ENCODE results near the gene ZNF580.

The ZNF580 gene

DNA sequence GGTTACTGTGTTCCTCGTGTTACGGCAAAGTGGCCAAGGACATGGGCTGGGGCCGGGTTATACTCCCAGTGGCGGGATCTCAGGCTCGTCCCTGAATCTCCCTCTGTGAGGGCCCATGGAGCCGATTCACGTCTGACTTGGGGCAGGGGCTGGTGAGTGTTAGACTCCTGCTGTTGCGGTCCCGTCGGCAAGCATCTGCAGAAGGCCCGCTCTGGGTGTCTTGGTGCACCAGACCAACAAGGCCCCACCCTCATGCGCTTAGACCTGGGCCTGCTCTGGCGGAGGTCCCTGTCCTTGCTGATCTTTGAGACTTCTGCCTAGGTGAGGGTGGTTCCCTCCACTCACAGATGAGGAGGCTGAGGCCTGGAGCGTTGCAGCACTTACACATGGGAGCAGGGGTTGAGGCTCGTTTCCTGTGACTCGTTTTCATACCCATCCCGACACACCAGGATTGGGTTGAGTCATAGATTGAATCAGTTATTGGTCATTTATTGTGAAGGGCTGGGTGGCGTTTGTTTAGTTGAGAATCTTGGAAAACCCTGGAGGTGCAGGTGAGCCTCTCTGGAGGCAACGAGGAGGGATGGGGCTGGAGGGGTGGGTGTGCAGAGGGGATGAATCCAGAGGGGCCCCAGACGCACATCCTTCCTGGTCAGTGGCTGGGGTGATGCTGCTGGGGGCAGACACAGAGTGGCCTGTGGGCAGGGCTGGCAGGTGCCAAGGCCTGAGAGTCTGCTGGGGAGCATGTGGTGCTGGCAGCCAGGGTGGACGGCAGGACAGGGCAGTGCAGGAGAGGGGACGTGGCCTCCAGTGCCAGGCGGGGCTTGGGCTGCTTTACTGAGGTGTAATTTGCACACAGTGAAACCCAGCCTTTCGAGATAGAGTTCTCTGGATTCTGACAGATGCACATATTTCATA, 38.8 kb downstream of the ZNF580 start:
- DNase-seq, result no peak

- no peak for DNase-seq
Observed at GRCh38 chr19:55680339-55681130, 39.7 kb downstream of the ZNF580 start.

DNA sequence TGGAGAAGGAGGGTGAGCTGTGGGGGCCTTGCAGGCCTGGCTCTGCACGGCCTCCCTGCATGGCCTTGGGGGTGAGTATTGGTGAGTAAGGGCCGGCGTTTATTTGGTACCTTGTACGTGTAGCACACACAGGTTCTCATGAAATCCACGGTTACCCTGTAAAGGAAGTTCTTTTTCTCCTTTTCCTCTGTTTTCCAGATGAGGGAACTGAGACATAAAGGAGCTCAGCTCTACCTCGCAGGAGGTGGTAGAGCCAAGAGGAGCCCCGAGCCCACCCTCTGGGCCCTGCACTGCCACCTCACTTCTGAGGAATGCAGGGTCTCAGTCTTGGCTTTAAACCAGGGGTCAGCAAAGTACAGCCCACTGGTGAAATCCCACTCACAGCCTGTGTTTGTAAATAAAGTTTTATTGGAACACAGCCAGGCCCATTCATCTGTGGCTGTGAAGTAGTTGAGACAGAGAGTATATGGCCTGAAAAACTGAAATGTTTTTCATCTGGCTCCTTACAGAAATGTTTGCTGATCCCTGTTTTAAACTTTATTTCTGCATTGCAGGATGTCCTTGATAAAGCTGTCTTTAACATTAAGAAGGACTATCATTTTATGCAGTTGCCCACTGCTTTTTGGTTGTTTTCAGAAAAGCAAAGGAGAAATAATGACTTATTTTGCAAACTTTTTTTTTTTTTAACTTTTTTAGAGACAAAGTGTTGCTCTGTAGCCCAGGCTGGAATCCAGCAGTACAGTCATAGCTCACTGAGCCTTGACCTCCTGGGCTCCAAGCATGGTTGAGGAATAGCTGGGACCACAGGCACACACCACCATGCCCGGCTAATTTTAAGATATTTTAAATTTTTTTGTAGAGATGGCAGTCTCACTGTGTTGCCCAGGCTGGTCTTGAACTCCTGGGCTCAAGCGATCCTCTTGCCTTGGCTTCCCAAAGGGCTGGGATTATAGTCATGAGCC, 40.6 kb downstream of the ZNF580 start:
- no peak for DNase-seq

DNA sequence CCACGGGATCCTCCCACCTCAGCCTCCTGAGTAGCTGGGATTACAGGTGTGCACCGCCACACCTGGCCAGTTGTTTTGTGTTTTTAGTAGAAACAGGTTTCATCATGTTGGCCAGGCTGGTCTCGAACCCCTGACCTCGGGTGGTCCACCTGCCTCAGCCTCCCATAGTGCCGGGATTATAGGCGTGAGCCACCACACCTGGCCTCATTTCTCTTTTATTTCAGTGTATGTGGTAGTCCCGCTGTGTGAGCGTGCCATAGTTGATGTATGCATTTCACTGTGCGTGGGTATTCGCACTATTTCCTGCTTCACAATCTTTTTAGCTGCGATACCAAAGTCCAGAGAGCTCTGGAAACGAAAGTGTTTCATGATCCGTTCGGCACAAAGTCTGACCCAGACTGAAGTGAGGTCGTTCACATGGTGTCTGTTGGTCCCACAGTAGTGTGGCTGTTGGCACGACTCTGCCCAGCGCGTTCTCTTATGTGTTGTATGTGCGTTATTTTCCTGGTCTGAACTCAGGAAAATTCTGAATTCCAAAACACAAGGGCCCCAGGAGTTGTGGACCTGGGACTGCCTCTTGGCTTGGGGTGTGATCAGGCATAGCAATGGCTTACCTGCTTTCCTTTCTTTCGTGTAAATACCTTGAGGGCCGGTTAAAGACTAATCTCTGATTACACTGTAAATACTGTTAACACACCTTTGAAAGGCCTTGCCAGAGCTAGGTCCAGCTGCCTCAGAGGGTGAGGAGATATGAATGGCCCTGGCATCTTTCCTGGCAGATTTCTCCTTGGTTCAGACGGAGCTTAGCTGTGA, 42.9 kb downstream of the ZNF580 start:
- DNase-seq, result no peak

DNA sequence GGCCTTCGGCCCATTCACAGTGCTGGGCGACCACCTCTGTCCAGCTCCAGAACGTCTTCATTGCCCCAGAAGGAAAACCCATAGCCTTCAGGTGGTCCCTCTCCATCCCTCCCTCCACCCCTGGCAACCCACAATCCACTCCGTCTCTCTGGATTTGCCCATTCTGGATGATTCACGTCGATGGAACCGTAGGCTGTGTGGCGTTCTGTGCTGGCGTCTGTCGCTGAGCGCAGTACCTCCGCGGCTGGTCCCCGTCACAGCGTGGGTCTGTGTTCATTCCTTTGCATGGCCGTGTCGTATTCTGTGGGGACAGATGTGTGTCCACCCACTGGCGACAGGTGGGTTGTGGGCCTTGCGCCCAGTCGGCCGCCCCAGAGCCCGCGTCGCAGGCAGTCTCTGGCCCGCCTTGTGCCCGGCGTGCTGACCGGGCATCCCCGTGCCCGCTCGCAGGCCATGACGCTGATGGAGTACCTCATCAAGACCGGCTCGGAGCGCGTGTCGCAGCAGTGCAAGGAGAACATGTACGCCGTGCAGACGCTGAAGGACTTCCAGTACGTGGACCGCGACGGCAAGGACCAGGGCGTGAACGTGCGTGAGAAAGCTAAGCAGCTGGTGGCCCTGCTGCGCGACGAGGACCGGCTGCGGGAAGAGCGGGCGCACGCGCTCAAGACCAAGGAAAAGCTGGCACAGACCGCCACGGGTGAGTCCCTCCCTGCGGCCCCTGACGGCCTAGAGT, 44.3 kb downstream of the ZNF580 start:
- no peak for DNase-seq

- no peak for DNase-seq
Observed at GRCh38 chr19:55685776-55686175, 45.0 kb downstream of the ZNF580 start.

- no peak for DNase-seq
Observed at GRCh38 chr19:55686311-55687050, 45.7 kb downstream of the ZNF580 start.

- DNase-seq, result no peak
Observed at GRCh38 chr19:55687281-55688201, 46.7 kb downstream of the ZNF580 start.

DNA sequence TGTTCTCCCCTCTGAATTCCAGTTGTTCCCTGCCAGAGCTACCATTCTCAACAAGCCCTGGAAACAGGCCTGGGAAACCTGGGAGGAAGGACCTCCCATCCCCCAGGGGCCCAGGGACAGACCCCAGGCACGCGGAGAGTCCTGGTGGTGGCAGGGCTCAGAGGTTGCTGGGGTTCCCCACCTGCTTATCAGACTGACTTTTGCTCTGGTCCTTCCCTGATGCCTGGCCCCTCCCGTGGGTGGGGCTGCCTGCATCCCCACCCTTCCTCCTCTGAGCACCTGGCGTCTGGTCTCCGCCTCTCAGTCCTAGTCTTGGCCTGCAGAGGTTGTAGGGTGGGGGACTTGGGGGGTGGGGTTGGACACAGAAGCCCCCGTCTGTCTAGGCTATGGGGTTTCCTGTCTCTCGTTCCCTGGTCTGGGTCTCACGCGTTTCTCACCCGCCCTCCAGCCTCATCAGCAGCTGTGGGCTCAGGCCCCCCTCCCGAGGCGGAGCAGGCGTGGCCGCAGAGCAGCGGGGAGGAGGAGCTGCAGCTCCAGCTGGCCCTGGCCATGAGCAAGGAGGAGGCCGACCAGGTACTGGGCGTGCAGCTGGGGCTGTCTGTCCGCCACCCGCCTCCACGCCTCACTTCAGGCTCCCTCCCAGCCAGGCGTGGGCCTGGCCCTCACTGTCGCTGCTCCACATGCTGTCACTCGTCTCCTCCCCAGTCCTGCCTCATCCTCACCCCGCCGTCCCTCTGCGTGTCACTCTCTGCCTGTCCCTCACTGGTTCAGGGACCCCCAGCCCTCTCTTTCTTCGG, 47.8 kb downstream of the ZNF580 start:
- DNase-seq, result no peak

DNA sequence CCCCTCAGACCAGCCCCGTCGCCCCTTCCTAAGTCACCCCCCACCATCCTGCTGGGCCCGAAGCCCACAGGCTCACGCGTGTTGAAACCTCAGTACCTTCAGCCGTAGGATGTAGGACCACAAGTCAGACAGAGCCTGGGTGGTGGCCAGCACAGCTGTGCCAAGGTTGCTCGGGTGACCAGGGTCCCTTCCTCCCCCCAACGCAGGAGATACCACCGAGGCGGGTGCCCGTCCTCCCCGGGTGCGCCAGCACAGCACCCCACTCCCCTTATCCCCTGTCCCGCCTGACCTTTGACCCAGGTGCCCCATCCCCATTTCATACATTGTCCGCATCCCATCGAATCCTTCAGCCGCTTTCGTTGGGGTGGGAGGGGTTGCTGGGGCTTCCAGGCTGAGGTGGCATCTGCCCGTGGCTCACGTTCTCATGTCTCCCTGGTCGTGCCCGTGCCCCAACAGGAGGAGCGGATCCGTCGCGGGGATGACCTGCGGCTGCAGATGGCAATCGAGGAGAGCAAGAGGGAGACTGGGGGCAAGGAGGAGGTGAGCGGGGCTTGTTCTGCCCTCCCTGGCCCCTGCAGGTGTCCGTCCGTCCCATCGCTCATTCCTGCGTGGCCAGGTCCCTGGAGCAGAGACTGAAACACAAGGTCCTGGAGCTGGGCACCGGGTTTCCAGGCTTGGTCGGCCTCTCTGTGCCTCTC, 48.8 kb downstream of the ZNF580 start:
- DNase-seq, result no peak

DNA sequence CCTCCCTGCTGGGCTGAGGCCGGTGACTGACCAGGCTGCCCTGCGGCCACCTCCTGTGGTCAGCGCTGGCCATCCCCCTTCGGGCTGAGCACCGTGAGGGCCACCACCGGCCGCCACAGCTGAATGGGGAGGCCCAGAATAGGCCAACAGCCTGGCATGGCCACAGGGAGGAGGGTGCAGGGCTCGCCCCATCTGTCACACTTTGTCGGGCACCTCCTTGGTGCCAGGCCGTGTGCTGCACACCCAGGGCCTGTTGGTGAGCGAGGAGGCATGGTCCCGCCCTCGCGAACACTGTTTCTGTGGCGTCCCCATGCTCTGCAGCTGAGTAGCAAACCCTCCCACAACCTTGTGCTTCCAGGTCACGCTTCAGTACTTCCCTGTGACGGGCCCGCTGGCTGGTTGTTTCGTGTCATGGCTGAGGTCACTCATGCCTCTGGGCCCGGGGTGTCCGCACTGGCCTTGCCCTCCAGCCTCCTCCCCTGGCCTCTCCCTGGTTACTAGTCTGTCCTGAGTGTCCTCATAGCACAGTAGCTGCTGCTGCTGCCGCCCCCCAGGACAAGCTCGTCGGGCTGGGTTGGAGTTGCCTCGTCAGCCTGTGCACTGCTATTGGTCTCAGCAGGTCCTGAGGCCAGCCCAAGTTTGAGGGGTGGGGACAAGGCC, 49.4 kb downstream of the ZNF580 start:
- no peak for DNase-seq

DNA sequence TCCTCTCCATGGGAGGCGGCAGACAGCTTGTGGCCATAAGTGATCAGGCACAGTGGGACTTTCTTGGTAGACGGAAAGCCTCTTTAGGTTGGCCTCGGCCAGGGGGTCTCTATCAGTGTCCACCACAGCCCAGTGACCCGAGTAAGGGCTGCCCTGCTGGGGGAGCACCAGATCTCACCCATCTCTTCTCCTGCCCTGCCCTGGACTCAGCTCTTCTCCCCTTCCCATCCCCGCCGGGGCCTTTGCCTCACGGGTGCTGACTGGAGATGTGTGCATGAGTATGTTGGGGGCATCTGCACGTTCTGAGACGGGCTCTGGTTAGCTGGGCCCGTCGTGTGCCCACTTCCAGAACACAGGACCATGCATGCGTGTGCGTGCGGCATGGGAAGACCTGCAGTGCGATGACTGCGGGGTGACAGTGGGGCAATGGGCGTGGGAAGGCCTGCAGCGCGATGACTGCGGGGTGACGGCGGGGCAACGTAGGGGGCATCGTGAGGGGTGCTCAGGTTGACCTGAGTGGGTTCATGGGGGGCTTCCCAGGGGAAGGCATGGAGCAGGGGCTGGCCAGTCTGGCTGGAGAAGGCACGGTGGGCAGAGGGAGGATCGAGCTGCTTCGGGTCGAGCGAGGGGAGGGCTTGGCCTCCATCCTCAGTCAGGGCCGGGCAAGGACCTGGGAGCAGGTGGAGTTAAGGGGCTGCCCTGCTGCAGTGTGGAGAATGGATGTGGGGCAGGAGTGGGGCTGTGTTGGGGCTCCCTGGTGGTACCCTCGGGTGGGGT, 50.2 kb downstream of the ZNF580 start:
- no peak for DNase-seq

DNA sequence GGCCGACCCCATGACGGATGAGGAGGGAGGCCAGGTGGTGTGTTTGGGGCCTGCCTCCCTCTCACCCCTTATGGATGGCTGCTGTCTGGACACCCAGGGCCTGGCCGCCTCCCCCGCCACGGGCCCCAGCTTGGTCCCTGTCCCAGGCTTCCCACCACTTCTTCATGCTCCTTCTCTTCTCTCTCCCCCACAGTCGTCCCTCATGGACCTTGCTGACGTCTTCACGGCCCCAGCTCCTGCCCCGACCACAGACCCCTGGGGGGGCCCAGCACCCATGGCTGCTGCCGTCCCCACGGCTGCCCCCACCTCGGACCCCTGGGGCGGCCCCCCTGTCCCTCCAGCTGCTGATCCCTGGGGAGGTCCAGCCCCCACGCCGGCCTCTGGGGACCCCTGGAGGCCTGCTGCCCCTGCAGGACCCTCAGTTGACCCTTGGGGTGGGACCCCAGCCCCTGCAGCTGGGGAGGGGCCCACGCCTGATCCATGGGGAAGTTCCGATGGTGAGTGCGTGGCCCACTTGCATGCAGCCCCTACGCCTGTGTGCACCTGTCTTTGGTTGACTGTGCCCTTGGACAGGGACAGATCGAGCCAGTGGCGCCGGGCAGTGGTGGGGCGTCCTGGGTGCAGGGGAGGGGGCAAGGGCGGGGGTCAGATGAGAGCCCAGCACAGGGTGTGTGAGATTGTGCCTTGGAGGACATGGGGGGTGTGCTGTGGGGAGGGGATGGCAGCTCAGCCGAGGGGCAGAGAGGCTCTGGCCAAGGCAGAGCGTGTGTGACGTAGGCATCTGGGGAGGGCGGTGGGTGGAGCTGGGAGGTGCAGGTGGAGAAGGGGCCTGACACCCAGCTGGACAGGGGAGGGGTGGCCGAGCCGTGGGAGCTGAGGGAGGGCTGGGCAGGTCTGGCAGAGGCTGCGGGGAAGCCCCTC, 51.0 kb downstream of the ZNF580 start:
- DNase-seq, result no peak

- no peak for DNase-seq
Observed at GRCh38 chr19:55692681-55693081, 51.9 kb downstream of the ZNF580 start.

Measured in NCI-H2081 treated with DMSO at 0.1 percent for 48 hours (cell line).